ENCODE data around the gene TXNDC11.

Gene TXNDC11

GRCh38 chr16:11719762-11720161 is 22.9 kb downstream of the TXNDC11 start:
- no peak for DNase-seq

GRCh38 chr16:11719171-11719570 is 23.5 kb downstream of the TXNDC11 start:
- no peak for DNase-seq

- DNase-seq: no peak
Observed at GRCh38 chr16:11717811-11718210, 24.8 kb downstream of the TXNDC11 start.

- DNase-seq: no peak
Observed at GRCh38 chr16:11716336-11716735, 26.3 kb downstream of the TXNDC11 start.

GRCh38 chr16:11715246-11715947 is 27.3 kb downstream of the TXNDC11 start:
- DNase-seq: no peak

GRCh38 chr16:11712122-11712521 is 30.5 kb downstream of the TXNDC11 start:
- DNase-seq: no peak

- no peak for DNase-seq
Observed at GRCh38 chr16:11711662-11712061, 31.0 kb downstream of the TXNDC11 start.

GRCh38 chr16:11708421-11708820 is 34.2 kb downstream of the TXNDC11 start:
- no peak for DNase-seq

- no peak for DNase-seq
Observed at GRCh38 chr16:11707679-11708197, 34.9 kb downstream of the TXNDC11 start.

GRCh38 chr16:11706180-11706742 is 36.4 kb downstream of the TXNDC11 start:
- no peak for DNase-seq

- DNase-seq: no peak
Observed at GRCh38 chr16:11705311-11706025, 37.2 kb downstream of the TXNDC11 start.

- no peak for DNase-seq
Observed at GRCh38 chr16:11700264-11701029, 42.2 kb downstream of the TXNDC11 start.

- DNase-seq: no peak
Observed at GRCh38 chr16:11699234-11699894, 43.3 kb downstream of the TXNDC11 start.

- peak; percentile 51 for DNase-seq
Observed at GRCh38 chr16:11698271-11698689, 44.4 kb downstream of the TXNDC11 start.

- no peak for DNase-seq
Observed at GRCh38 chr16:11697319-11697718, 45.3 kb downstream of the TXNDC11 start.

GRCh38 chr16:11696266-11697012 is 46.2 kb downstream of the TXNDC11 start:
- no peak for DNase-seq

- DNase-seq: no peak
Observed at GRCh38 chr16:11692651-11693050, 50.0 kb downstream of the TXNDC11 start.

- DNase-seq: no peak
Observed at GRCh38 chr16:11692171-11692570, 50.5 kb downstream of the TXNDC11 start.

GRCh38 chr16:11691771-11692170 is 50.9 kb downstream of the TXNDC11 start:
- DNase-seq: no peak

- DNase-seq: no peak
Observed at GRCh38 chr16:11691235-11691634, 51.4 kb downstream of the TXNDC11 start.

GRCh38 chr16:11689031-11689840 is 53.4 kb downstream of the TXNDC11 start:
- DNase-seq: no peak
